Measurements from ENCODE around the gene CDHR1. TPM values are rescaled to one million over a fixed set of nuclear protein-coding genes. Genes with fewer than 3 reads are reported as not detected.
"Not testable (repeated sequence)": the region's sequence is repeated elsewhere in the genome, so short reads cannot be mapped to it uniquely, and the experiment has no call there.

The CDHR1 gene
- total RNA-seq = under 1 TPM in 2 of 4 donors, not detected in 2; 0.16 to 0.24 TPM

- no peak for ATAC-seq (ENCODE audit: low FRiP score)
- TF ChIP-seq, protein P1, sequence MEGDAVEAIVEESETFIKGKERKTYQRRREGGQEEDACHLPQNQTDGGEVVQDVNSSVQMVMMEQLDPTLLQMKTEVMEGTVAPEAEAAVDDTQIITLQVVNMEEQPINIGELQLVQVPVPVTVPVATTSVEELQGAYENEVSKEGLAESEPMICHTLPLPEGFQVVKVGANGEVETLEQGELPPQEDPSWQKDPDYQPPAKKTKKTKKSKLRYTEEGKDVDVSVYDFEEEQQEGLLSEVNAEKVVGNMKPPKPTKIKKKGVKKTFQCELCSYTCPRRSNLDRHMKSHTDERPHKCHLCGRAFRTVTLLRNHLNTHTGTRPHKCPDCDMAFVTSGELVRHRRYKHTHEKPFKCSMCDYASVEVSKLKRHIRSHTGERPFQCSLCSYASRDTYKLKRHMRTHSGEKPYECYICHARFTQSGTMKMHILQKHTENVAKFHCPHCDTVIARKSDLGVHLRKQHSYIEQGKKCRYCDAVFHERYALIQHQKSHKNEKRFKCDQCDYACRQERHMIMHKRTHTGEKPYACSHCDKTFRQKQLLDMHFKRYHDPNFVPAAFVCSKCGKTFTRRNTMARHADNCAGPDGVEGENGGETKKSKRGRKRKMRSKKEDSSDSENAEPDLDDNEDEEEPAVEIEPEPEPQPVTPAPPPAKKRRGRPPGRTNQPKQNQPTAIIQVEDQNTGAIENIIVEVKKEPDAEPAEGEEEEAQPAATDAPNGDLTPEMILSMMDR (IDR thresholded peaks at IDR 0.05) = no peak
- DNase-seq (ENCODE audit: low spot score) = no peak
Measured at GRCh38 chr10:84194424-84195043, at the start of gene CDHR1. TSS of gene CDHR1 (plus strand) at chr10:84194537. CDS start at chr10:84194761, 224 bp downstream.

GRCh38 chr10:84147347-84147746, 47.0 kb upstream of the CDHR1 start:
- TF ChIP-seq, protein P1 (IDR thresholded peaks at IDR 0.05) = no peak
- ATAC-seq (ENCODE audit: low FRiP score) (no peak), DNase-seq (ENCODE audit: low spot score) (no peak)

GRCh38 chr10:84148006-84148597, 46.2 kb upstream of the CDHR1 start:
- ATAC-seq (ENCODE audit: low FRiP score); DNase-seq (ENCODE audit: low spot score): not testable (repeated sequence)

DNA sequence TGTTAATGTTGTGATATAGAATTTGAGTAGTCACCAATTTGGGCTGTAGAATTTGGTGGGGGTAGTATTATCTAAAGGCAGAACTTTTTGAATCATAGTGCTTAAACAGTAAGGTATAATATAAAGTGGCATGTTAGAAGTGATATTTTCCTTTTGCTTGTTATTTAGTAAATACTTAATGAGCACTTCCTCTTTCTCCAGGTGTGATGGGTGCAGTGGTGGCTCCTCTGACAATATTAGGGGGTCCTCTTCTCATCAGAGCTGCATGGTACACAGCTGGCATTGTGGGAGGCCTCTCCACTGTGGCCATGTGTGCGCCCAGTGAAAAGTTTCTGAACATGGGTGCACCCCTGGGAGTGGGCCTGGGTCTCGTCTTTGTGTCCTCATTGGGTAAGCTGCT, 44.5 kb upstream of the CDHR1 start:
- no peak for DNase-seq (ENCODE audit: low spot score)
- no peak for ATAC-seq (ENCODE audit: low FRiP score)
- TF ChIP-seq, protein P1 (IDR thresholded peaks at IDR 0.05) = no peak

DNA sequence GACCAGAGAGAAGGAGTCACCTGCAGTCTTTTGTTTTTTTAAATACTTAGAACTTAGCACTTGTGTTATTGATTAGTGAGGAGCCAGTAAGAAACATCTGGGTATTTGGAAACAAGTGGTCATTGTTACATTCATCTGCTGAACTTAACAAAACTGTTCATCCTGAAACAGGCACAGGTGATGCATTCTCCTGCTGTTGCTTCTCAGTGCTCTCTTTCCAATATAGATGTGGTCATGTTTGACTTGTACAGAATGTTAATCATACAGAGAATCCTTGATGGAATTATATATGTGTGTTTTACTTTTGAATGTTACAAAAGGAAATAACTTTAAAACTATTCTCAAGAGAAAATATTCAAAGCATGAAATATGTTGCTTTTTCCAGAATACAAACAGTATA, 41.6 kb upstream of the CDHR1 start:
- TF ChIP-seq, protein P1 (IDR thresholded peaks at IDR 0.05) = no peak
- DNase-seq (ENCODE audit: low spot score) (no peak), ATAC-seq (ENCODE audit: low FRiP score) (no peak)

- DNase-seq (ENCODE audit: low spot score) (no peak), ATAC-seq (ENCODE audit: low FRiP score) (no peak)
- TF ChIP-seq, protein P1 (IDR thresholded peaks at IDR 0.05) = no peak
Measured at GRCh38 chr10:84155521-84155920, 38.8 kb upstream of the CDHR1 start.

DNA sequence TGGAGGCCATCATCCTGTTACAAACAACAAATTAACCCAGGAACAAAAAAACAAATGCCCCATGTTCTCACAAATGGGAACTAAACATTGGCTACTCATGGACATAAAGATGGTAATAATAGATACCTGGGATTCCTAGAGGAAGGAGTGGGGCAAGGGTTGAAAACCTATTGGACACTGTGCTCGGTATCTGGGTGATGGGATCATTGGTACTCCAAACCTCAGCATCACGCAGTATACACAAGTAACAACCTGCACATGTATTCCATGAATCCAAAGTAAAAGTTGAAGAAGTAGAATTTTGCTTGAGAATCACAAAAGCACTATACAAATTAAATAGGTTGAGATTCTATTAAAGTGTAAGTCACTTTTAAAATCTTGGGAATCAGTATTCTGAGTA, 38.3 kb upstream of the CDHR1 start:
- no peak for DNase-seq (ENCODE audit: low spot score)
- TF ChIP-seq, protein P1 (IDR thresholded peaks at IDR 0.05) = no peak

More for the DNA sequence above, 38.3 kb upstream of the CDHR1 start:
- ATAC-seq (ENCODE audit: low FRiP score) = no peak

Measured in omental fat pad (tissue), 4 donors.